ENCODE results near the gene APCDD1. TPM values are rescaled to one million over a fixed set of nuclear protein-coding genes. Genes with fewer than 3 reads are reported as not detected.

Gene APCDD1
- total RNA-seq, 1 donor from 2014 or later, result 110 TPM

DNA sequence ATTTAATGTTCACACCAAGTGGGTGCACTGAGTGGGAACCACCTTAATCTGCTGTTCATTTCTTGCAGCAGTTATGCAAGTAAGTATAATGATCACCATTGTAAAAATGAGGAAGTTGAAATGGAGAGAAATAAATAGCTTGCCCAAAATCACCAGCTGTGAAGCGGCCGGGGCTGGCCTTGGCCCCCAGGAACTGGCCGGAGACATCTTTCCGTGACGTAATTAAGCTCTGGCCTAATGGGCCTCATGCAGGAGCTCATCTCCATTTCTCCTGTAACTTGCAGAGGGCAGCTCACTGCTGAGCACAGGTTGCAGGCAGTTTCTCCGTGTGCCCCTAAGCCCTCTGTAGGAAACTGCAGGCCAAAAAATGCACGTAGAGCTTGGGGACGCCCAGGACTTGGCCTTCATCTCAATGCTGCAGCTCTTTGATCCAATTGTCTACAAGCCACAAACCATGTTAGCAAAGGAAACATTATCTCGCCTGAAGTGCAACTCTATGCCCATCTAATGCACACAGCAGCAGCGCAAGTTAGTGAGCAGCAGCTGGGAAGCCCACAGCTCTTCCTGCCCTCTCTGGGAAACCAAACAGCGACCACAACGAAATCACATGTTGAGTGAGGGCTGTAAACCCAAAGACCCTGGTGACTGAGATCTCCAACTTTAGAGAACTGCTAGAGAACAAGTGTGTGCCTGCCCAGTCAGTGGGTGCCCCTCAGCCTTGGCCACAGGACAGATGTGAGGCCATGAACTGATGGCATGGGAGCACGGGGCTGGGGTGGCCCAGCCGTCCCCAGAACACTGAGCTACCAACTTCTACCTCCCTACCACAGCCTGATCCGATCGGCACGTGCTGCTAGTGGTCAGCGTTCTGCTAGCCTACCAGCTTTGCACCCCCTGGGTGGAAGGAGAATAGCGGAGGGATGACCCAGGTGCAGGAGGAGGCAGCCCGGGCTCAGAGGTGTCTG, 28.8 kb downstream of the APCDD1 start:
- H3K9me3 Mint-ChIP-seq, result no peaks in the 10 kb centered on the region
- peaks cover 37% of the 10 kb centered on the region for H3K36me3 Mint-ChIP-seq
- H3K4me1 Mint-ChIP-seq (ENCODE audit: unreplicated experiment), result peaks cover 7% of the 10 kb centered on the region
- H3K27me3 Mint-ChIP-seq, result no peaks in the 10 kb centered on the region
- TF ChIP-seq, protein P1, sequence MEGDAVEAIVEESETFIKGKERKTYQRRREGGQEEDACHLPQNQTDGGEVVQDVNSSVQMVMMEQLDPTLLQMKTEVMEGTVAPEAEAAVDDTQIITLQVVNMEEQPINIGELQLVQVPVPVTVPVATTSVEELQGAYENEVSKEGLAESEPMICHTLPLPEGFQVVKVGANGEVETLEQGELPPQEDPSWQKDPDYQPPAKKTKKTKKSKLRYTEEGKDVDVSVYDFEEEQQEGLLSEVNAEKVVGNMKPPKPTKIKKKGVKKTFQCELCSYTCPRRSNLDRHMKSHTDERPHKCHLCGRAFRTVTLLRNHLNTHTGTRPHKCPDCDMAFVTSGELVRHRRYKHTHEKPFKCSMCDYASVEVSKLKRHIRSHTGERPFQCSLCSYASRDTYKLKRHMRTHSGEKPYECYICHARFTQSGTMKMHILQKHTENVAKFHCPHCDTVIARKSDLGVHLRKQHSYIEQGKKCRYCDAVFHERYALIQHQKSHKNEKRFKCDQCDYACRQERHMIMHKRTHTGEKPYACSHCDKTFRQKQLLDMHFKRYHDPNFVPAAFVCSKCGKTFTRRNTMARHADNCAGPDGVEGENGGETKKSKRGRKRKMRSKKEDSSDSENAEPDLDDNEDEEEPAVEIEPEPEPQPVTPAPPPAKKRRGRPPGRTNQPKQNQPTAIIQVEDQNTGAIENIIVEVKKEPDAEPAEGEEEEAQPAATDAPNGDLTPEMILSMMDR (conservative IDR thresholded peaks at IDR 0.05), result no peak
- no peak for DNase-seq (ENCODE audit: extremely low spot score, unreplicated experiment)
- no peak overlapping the region for H3K27ac Mint-ChIP-seq
- no peak overlapping the region for H3K4me3 Mint-ChIP-seq

DNA sequence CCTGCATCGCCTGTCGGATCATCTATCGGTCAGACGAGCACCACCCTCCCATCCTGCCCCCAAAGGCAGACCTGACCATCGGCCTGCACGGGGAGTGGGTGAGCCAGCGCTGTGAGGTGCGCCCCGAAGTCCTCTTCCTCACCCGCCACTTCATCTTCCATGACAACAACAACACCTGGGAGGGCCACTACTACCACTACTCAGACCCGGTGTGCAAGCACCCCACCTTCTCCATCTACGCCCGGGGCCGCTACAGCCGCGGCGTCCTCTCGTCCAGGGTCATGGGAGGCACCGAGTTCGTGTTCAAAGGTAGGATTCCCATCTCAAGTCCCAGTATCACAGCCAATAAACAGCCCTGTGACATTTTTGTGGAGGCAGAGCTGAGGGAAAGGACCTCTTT, 31.0 kb downstream of the APCDD1 start:
- H3K27ac Mint-ChIP-seq, result no peak overlapping the region
- no peaks in the 10 kb centered on the region for H3K27me3 Mint-ChIP-seq
- H3K4me3 Mint-ChIP-seq, result no peak overlapping the region
- no peak for DNase-seq (ENCODE audit: extremely low spot score, unreplicated experiment)
- H3K36me3 Mint-ChIP-seq, result peaks cover 41% of the 10 kb centered on the region
- TF ChIP-seq, protein P1 (conservative IDR thresholded peaks at IDR 0.05), result no peak
- peaks cover 7% of the 10 kb centered on the region for H3K4me1 Mint-ChIP-seq (ENCODE audit: unreplicated experiment)
- H3K9me3 Mint-ChIP-seq, result no peaks in the 10 kb centered on the region

DNA sequence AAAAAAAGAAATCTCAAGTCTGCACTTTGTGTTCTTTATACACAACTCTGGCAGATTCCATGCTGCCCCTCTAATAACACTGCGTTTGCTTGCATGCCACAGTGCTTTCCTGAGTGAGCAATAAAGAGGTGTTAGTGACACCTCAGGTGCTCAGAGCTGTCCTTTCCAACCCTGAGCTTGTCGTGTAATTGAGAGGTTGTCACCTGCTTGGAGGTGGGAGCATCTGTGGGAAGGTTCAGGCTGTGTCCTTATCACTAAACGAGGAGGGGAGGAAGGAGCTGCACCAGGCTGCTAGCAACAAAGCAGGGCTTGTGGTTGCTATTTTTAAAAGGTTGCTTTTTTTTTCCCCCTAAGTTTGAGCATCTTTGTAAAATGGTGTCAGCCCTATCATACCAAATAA, 31.9 kb downstream of the APCDD1 start:
- H3K27me3 Mint-ChIP-seq, result no peaks in the 10 kb centered on the region
- TF ChIP-seq, protein P1 (conservative IDR thresholded peaks at IDR 0.05), result no peak
- peaks cover 38% of the 10 kb centered on the region for H3K36me3 Mint-ChIP-seq
- peaks cover 7% of the 10 kb centered on the region for H3K4me1 Mint-ChIP-seq (ENCODE audit: unreplicated experiment)
- no peak overlapping the region for H3K27ac Mint-ChIP-seq
- no peaks in the 10 kb centered on the region for H3K9me3 Mint-ChIP-seq
- no peak for DNase-seq (ENCODE audit: extremely low spot score, unreplicated experiment)
- no peak overlapping the region for H3K4me3 Mint-ChIP-seq

DNA sequence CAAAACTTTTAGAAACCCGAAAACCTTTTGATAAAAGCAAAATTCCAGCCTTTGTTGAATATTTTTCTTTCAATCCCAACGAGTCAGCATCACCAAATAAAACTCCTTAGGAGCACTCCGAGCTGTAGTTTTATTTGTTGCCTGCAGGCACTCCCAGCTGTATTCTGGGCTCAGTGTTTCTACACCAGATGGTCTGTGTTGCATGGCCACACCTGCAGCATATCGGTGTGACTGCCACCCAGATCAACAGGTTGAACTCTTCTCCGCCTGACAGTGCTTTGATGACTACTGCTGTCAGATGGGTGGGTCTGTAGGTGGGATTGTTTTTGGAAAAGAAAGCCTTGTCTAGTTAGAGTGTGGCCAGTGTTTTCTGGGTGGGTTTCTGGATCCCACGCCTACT, 32.7 kb downstream of the APCDD1 start:
- TF ChIP-seq, protein P1 (conservative IDR thresholded peaks at IDR 0.05), result peak; percentile 27
- no peaks in the 10 kb centered on the region for H3K27me3 Mint-ChIP-seq
- DNase-seq (ENCODE audit: extremely low spot score, unreplicated experiment), result no peak
- no peaks in the 10 kb centered on the region for H3K9me3 Mint-ChIP-seq
- H3K4me1 Mint-ChIP-seq (ENCODE audit: unreplicated experiment), result peaks cover 7% of the 10 kb centered on the region
- H3K36me3 Mint-ChIP-seq, result peaks cover 32% of the 10 kb centered on the region
- no peak overlapping the region for H3K4me3 Mint-ChIP-seq
- H3K27ac Mint-ChIP-seq, result no peak overlapping the region

DNA sequence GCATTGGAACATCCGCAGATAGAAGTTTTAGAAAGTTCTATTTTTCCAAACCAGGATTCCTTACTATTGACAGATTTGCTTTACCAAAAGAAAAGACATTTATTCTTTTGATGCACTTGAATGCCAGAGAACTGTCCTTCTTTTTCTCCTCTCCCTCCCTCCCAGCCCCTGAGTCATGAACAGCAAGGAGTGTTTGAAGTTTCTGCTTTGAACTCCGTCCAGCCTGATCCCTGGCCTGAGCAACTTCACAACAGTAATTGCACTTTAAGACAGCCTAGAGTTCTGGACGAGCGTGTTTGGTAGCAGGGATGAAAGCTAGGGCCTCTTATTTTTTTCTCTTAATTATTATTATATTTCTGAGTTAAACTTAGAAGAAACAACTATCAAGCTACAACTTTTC, 33.6 kb downstream of the APCDD1 start:
- Mint-ChIP-seq H3K27ac (no peak overlapping the region), H3K36me3 (peaks cover 32% of the 10 kb centered on the region), H3K27me3 (no peaks in the 10 kb centered on the region), H3K4me3 (no peak overlapping the region), H3K9me3 (peaks cover under 1% of the 10 kb centered on the region), H3K4me1 (ENCODE audit: unreplicated experiment) (peaks cover 5% of the 10 kb centered on the region)
- TF ChIP-seq, protein P1 (conservative IDR thresholded peaks at IDR 0.05), result no peak
- DNase-seq (ENCODE audit: extremely low spot score, unreplicated experiment), result no peak

All from type B pancreatic cell (in vitro differentiated cells).